Panc1 (cell line): ENCODE data around the gene CD6.

Source experiments
- CTCF ChIP-seq: fragments of 450-650 bp; IDR thresholded peaks from 2 replicates; pipeline ENCODE4 v1.5.1; 2017; ENCODE audit warnings: mild to moderate bottlenecking
- POLR2AphosphoS5 ChIP-seq: IDR thresholded peaks from 2 replicates; pipeline ENCODE4 v1.6.1; 2012; ENCODE audit warnings: mild to moderate bottlenecking, low read depth, low read length, moderate library complexity
- SIN3A ChIP-seq: IDR thresholded peaks from 2 replicates; pipeline ENCODE4 v1.6.1; 2012; ENCODE audit warnings: low read depth, mild to moderate bottlenecking, low read length, moderate library complexity, borderline replicate concordance; ENCODE audit not compliant: insufficient read depth
- TCF7L2 ChIP-seq: IDR thresholded peaks from 2 replicates; pipeline ENCODE4 v1.6.1; 2011; ENCODE audit warnings: mild to moderate bottlenecking, low read depth, low read length, inconsistent platforms
- TF ChIP-seq, protein P1 (sequence below), 2 experiments: IDR thresholded peaks; 2 replicates each; pipeline ENCODE4 v1.6.1; 2011 to 2012; ENCODE audit warnings: low read depth in 2 of 2, control low read depth in 1 of 2, low read length in 1 of 2, mild to moderate bottlenecking in 1 of 2, moderate library complexity in 1 of 2; ENCODE audit not compliant: insufficient read depth in 1 of 2

DNA sequence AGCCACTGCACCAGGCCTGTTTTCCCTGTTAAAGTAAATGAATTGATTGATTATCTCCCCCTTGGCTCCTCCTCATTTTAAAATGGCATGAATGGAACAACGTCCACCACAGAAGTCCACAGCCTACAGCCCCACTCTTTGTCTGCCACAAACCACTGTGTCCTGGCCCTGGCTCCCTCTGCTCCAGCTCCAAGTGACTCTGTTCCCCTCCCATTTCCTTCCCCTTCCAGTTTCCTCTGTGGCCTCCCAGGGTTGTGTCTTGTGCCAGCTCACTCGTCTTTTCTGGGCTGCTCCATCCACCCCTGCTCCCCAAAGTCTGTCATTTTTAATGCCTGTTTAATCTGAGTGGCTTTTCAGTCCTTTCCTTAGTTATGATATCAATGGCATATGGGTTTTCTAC, 78.4 kb downstream of the CD6 start:
- TF ChIP-seq CTCF (no peak), POLR2AphosphoS5 (no peak), SIN3A (no peak), TCF7L2 (no peak)
- TF ChIP-seq, protein P1, sequence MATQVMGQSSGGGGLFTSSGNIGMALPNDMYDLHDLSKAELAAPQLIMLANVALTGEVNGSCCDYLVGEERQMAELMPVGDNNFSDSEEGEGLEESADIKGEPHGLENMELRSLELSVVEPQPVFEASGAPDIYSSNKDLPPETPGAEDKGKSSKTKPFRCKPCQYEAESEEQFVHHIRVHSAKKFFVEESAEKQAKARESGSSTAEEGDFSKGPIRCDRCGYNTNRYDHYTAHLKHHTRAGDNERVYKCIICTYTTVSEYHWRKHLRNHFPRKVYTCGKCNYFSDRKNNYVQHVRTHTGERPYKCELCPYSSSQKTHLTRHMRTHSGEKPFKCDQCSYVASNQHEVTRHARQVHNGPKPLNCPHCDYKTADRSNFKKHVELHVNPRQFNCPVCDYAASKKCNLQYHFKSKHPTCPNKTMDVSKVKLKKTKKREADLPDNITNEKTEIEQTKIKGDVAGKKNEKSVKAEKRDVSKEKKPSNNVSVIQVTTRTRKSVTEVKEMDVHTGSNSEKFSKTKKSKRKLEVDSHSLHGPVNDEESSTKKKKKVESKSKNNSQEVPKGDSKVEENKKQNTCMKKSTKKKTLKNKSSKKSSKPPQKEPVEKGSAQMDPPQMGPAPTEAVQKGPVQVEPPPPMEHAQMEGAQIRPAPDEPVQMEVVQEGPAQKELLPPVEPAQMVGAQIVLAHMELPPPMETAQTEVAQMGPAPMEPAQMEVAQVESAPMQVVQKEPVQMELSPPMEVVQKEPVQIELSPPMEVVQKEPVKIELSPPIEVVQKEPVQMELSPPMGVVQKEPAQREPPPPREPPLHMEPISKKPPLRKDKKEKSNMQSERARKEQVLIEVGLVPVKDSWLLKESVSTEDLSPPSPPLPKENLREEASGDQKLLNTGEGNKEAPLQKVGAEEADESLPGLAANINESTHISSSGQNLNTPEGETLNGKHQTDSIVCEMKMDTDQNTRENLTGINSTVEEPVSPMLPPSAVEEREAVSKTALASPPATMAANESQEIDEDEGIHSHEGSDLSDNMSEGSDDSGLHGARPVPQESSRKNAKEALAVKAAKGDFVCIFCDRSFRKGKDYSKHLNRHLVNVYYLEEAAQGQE (IDR thresholded peaks at IDR 0.05; ENCODE audit: insufficient read depth in 1 of 2, low read depth in 2 of 2, low read length in 1 of 2): no peak
